Fibroblast of lung (primary cell): ENCODE data around the gene RAB40B. TPM values are rescaled to one million over a fixed set of nuclear protein-coding genes. Genes with fewer than 3 reads are reported as not detected.

Experiments
- DNase-seq, 2 donors: peaks; one replicate each; pipeline versions ENCODE4 v3.0.0 to v3.0.0-alpha.2; 2010; ENCODE audit warnings: low read depth in 2 of 2
- H2AFZ ChIP-seq: 2 replicates; pipeline ENCODE4 v1.5.1; 2012; ENCODE audit warnings: low read length, control low read depth, inconsistent platforms
- H3K27ac ChIP-seq: 2 replicates; pipeline ENCODE4 v1.5.1; 2011; ENCODE audit warnings: low read length, control low read depth; ENCODE audit not compliant: insufficient read depth
- H3K27me3 ChIP-seq: 2 replicates; pipeline ENCODE4 v1.5.1; 2011; ENCODE audit warnings: mild to moderate bottlenecking, low read length; ENCODE audit not compliant: control insufficient read depth, insufficient read depth
- H3K36me3 ChIP-seq: 2 replicates; pipeline ENCODE4 v1.5.1; 2011; ENCODE audit warnings: low read length; ENCODE audit not compliant: control insufficient read depth, insufficient read depth
- H3K4me1 ChIP-seq: 2 replicates; pipeline ENCODE4 v1.5.1; 2011; ENCODE audit warnings: low read length; ENCODE audit not compliant: control insufficient read depth, insufficient read depth; ENCODE audit errors: extremely low read depth
- H3K4me2 ChIP-seq: 2 replicates; pipeline ENCODE4 v1.5.1; 2011; ENCODE audit warnings: low read length, control low read depth; ENCODE audit not compliant: insufficient read depth; ENCODE audit errors: extremely low read depth
- H3K4me3 ChIP-seq, 4 experiments: fragments of 200-600 bp in 1 of 4; sonication (generic) in 1 of 4; replicated peaks in 1 of 4; 2 replicates each; pipeline ENCODE4 v1.5.1; 2011 to 2016; ENCODE audit warnings: low read length in 4 of 4, low read depth in 3 of 4, mild to moderate bottlenecking in 3 of 4, control low read depth in 2 of 4, inconsistent platforms in 1 of 4, mixed read lengths in 1 of 4; ENCODE audit not compliant: insufficient read depth in 1 of 4; ENCODE audit errors: control extremely low read depth in 1 of 4
- H3K79me2 ChIP-seq: 2 replicates; pipeline ENCODE4 v1.5.1; 2012; ENCODE audit warnings: mild to moderate bottlenecking, low read length, inconsistent platforms; ENCODE audit not compliant: control insufficient read depth, insufficient read depth
- H3K9ac ChIP-seq: 2 replicates; pipeline ENCODE4 v1.5.1; 2011; ENCODE audit warnings: mild to moderate bottlenecking, low read length, control low read depth; ENCODE audit not compliant: insufficient read depth
- H3K9me3 ChIP-seq: 2 replicates; pipeline ENCODE4 v1.5.1; 2012; ENCODE audit warnings: low read depth, low read length; ENCODE audit not compliant: control insufficient read depth, insufficient read depth
- H4K20me1 ChIP-seq: 2 replicates; pipeline ENCODE4 v1.5.1; 2011; ENCODE audit warnings: low read length; ENCODE audit not compliant: control insufficient read depth, insufficient read depth; ENCODE audit errors: extremely low read depth
- CTCF ChIP-seq, 2 donors: IDR thresholded peaks in 1 of 2; conservative IDR thresholded peaks in 1 of 2; 1 replicate in 1 of 2; 2 replicates in 1 of 2; pipeline ENCODE4 v1.5.1; 2011 to 2012; ENCODE audit warnings: low read length in 2 of 2, control low read depth in 1 of 2, inconsistent platforms in 1 of 2, low read depth in 1 of 2, mild to moderate bottlenecking in 1 of 2
- EZH2 ChIP-seq: IDR thresholded peaks from 2 replicates; pipeline ENCODE4 v1.5.1; 2012; ENCODE audit warnings: low read length, control low read depth, mild to moderate bottlenecking; ENCODE audit errors: missing control alignments
- polyA plus RNA-seq, 2 donors: library from polyadenylated mRNA; depleted of rRNA in 1 of 2; stranded (reverse) in 1 of 2; unstranded in 1 of 2; fragments of >200 nt; gene quantifications; 2 replicates each; pipeline ENCODE4 v1.2.1, GENCODE V29; 2011 to 2012; ENCODE audit warnings: missing spikeins in 1 of 2
- total RNA-seq: library from RNA; depleted of rRNA; stranded (reverse); fragments of >200 nt; gene quantifications from 2 replicates; pipeline ENCODE4 v1.2.1, GENCODE V29; 2014

Gene RAB40B
- total and polyA plus RNA-seq, 2 donors (not counting 1 experiment from before 2014, with no cell fraction given): 3.3 TPM

GRCh38 chr17:82677353-82677925, 21.1 kb downstream of the RAB40B start:
- Histone ChIP-seq H3K27me3 (no peaks in the 10 kb centered on the region), H4K20me1 (no peaks in the 10 kb centered on the region), H3K4me2 (no peak overlapping the region), H3K4me3 (no peak overlapping the region), H2AFZ (no peak overlapping the region), H3K79me2 (no peaks in the 10 kb centered on the region), H3K4me1 (no peaks in the 10 kb centered on the region), H3K27ac (no peak overlapping the region), H3K9me3 (no peaks in the 10 kb centered on the region), H3K36me3 (no peaks in the 10 kb centered on the region), H3K9ac (no peak overlapping the region)
- no peak for TF ChIP-seq CTCF (conservative IDR thresholded peaks at IDR 0.05 in 1 of 2, IDR thresholded peaks at IDR 0.05 in 1 of 2; ENCODE audit: low read depth in 1 of 2, low read length in 2 of 2)
- TF ChIP-seq EZH2: no peak
- DNase-seq: no peak

- no peak for TF ChIP-seq CTCF (conservative IDR thresholded peaks at IDR 0.05 in 1 of 2, IDR thresholded peaks at IDR 0.05 in 1 of 2; ENCODE audit: low read depth in 1 of 2, low read length in 2 of 2)
- TF ChIP-seq EZH2: no peak
- no peak for DNase-seq
- Histone ChIP-seq H3K9ac (no peak overlapping the region), H3K79me2 (no peaks in the 10 kb centered on the region), H3K9me3 (no peaks in the 10 kb centered on the region), H3K4me2 (no peak overlapping the region), H3K4me1 (no peaks in the 10 kb centered on the region), H3K27me3 (no peaks in the 10 kb centered on the region), H3K4me3 (no peak overlapping the region), H3K27ac (no peak overlapping the region), H2AFZ (no peak overlapping the region), H4K20me1 (no peaks in the 10 kb centered on the region), H3K36me3 (no peaks in the 10 kb centered on the region)
Observed at GRCh38 chr17:82675476-82676245, 22.8 kb downstream of the RAB40B start.

GRCh38 chr17:82674656-82675475, 23.6 kb downstream of the RAB40B start:
- TF ChIP-seq EZH2 (no peak), CTCF (conservative IDR thresholded peaks at IDR 0.05 in 1 of 2, IDR thresholded peaks at IDR 0.05 in 1 of 2; ENCODE audit: low read depth in 1 of 2, low read length in 2 of 2) (no peak)
- Histone ChIP-seq H3K9me3 (no peaks in the 10 kb centered on the region), H3K36me3 (no peaks in the 10 kb centered on the region), H2AFZ (no peak overlapping the region), H3K9ac (no peak overlapping the region), H3K4me3 (no peak overlapping the region), H3K4me2 (no peak overlapping the region), H3K79me2 (no peaks in the 10 kb centered on the region), H4K20me1 (no peaks in the 10 kb centered on the region), H3K27me3 (no peaks in the 10 kb centered on the region), H3K27ac (no peak overlapping the region), H3K4me1 (no peaks in the 10 kb centered on the region)
- DNase-seq: no peak
